IMR-90 (cell line): ENCODE results near the gene SLC5A1. TPM values are rescaled to one million over a fixed set of nuclear protein-coding genes. Genes with fewer than 3 reads are reported as not detected.

Source experiments
- ATAC-seq: fragments of 200-7000 bp; cut with Tn5 transposase; 2 replicates; pipeline ENCODE4 v1.9.1; 2020; ENCODE audit warnings: low read depth, mild to moderate bottlenecking, moderate library complexity
- BruUV-seq: library from RNA; stranded (reverse); fragments of 400-500 nt; replicated peaks from 2 replicates; lab custom pipeline; 2021; lab: Mats Ljungman, UMichigan
- CTCF ChIA-PET: fragments of 300-600 bp; formaldehyde crosslinking; extraction: SDS; loops from one replicate; lab custom pipeline; 2021; ENCODE audit warnings: antibody characterized with exemption; lab: Yijun Ruan, JAX
- POLR2A ChIA-PET: fragments of 300-600 bp; sonication (Branson Sonifier 250); formaldehyde crosslinking; loops from one replicate; lab custom pipeline; 2022; ENCODE audit warnings: antibody characterized with exemption; ENCODE audit not compliant: unreplicated experiment; lab: Charles Lee
- DNase-seq: peaks from one replicate; pipeline ENCODE4 v3.0.0; 2013
- H2AFZ ChIP-seq: replicated peaks from 2 replicates; pipeline ENCODE3; 2013; ENCODE audit warnings: low read length, mild to moderate bottlenecking; ENCODE audit not compliant: poor library complexity
- H2AK5ac ChIP-seq: 2 replicates; pipeline ENCODE4 v1.6.1; 2013; ENCODE audit warnings: low read depth, low read length, inconsistent platforms
- H2AK9ac ChIP-seq: replicated peaks from 2 replicates; pipeline ENCODE3; 2013; ENCODE audit warnings: mild to moderate bottlenecking, low read depth, low read length, moderate library complexity; ENCODE audit not compliant: poor library complexity
- H2BK120ac ChIP-seq: 2 replicates; pipeline ENCODE4 v1.6.1; 2013; ENCODE audit warnings: low read depth, low read length, inconsistent platforms
- H2BK15ac ChIP-seq: 3 replicates; pipeline ENCODE4 v1.6.1; 2013; ENCODE audit warnings: low read depth, low read length, inconsistent platforms
- H2BK20ac ChIP-seq: 2 replicates; pipeline ENCODE4 v1.6.1; 2013; ENCODE audit warnings: low read depth, mild to moderate bottlenecking, inconsistent platforms, low read length, moderate library complexity
- H2BK5ac ChIP-seq: 2 replicates; pipeline ENCODE4 v1.6.1; 2013; ENCODE audit warnings: mild to moderate bottlenecking, low read depth, low read length, inconsistent platforms; ENCODE audit not compliant: poor library complexity, severe bottlenecking
- H3K14ac ChIP-seq: replicated peaks from 2 replicates; pipeline ENCODE4 v1.6.1; 2013; ENCODE audit warnings: low read depth, low read length, inconsistent platforms
- H3K18ac ChIP-seq: 2 replicates; pipeline ENCODE4 v1.6.1; 2013; ENCODE audit warnings: low read depth, low read length, control low read depth
- H3K23ac ChIP-seq: 2 replicates; pipeline ENCODE4 v1.6.1; 2013; ENCODE audit warnings: low read depth, low read length, inconsistent platforms
- H3K27ac ChIP-seq: 2 replicates; pipeline ENCODE4 v1.5.1; 2013; ENCODE audit warnings: mild to moderate bottlenecking, control low read depth, low read length; ENCODE audit not compliant: insufficient read depth
- H3K27me3 ChIP-seq: 2 replicates; pipeline ENCODE4 v1.6.1; 2013; ENCODE audit warnings: low read length; ENCODE audit not compliant: control insufficient read depth, insufficient read depth
- H3K36me3 ChIP-seq: 2 replicates; pipeline ENCODE4 v1.6.1; 2013; ENCODE audit warnings: low read length, mixed read lengths; ENCODE audit not compliant: control insufficient read depth, insufficient read depth
- H3K4ac ChIP-seq: 2 replicates; pipeline ENCODE4 v1.6.1; 2013; ENCODE audit warnings: low read depth, low read length, inconsistent platforms
- H3K4me1 ChIP-seq: 2 replicates; pipeline ENCODE4 v1.6.1; 2013; ENCODE audit warnings: low read length, mixed read lengths; ENCODE audit not compliant: control insufficient read depth, insufficient read depth
- H3K4me2 ChIP-seq: 2 replicates; pipeline ENCODE4 v1.6.1; 2013; ENCODE audit warnings: low read depth, mild to moderate bottlenecking, control low read depth, low read length, moderate library complexity
- H3K4me3 ChIP-seq: 2 replicates; pipeline ENCODE4 v1.5.1; 2013; ENCODE audit warnings: low read depth, mild to moderate bottlenecking, control low read depth, low read length, moderate library complexity; ENCODE audit not compliant: insufficient read depth
- H3K56ac ChIP-seq: 2 replicates; pipeline ENCODE4 v1.6.1; 2013; ENCODE audit warnings: low read length, inconsistent platforms; ENCODE audit not compliant: insufficient read depth; ENCODE audit errors: extremely low read depth
- H3K79me1 ChIP-seq, 2 experiments: 2 replicates each; pipeline ENCODE4 v1.6.1; 2013; ENCODE audit warnings: low read length in 2 of 2, inconsistent platforms in 1 of 2, low read depth in 1 of 2
- H3K9ac ChIP-seq: 2 replicates; pipeline ENCODE4 v1.6.1; 2013; ENCODE audit warnings: low read depth, low read length, control low read depth
- H3K9me1 ChIP-seq: 2 replicates; pipeline ENCODE4 v1.6.1; 2013; ENCODE audit warnings: low read length, inconsistent platforms; ENCODE audit not compliant: insufficient read depth
- H3K9me3 ChIP-seq: 2 replicates; pipeline ENCODE4 v1.6.1; 2013; ENCODE audit warnings: low read length; ENCODE audit not compliant: control insufficient read depth, insufficient read depth
- H4K20me1 ChIP-seq: 2 replicates; pipeline ENCODE4 v1.6.1; 2013; ENCODE audit warnings: low read length, inconsistent platforms; ENCODE audit not compliant: insufficient read depth
- H4K5ac ChIP-seq: 2 replicates; pipeline ENCODE4 v1.6.1; 2013; ENCODE audit warnings: mild to moderate bottlenecking, low read depth, low read length, control low read depth
- H4K8ac ChIP-seq, 2 experiments: 2 replicates each; pipeline ENCODE4 v1.6.1; 2013; ENCODE audit warnings: low read depth in 2 of 2, low read length in 2 of 2, control low read depth in 1 of 2, inconsistent platforms in 1 of 2
- H4K91ac ChIP-seq: 2 replicates; pipeline ENCODE4 v1.6.1; 2013; ENCODE audit warnings: low read depth, low read length, inconsistent platforms; ENCODE audit not compliant: insufficient read depth
- BHLHE40 ChIP-seq: fragments of 150-350 bp; IDR thresholded peaks from 2 replicates; pipeline ENCODE4 v1.6.1; 2016; ENCODE audit warnings: mild to moderate bottlenecking, low read depth, low read length
- CEBPB ChIP-seq: IDR thresholded peaks from 2 replicates; pipeline ENCODE4 v1.6.1; 2012; ENCODE audit warnings: low read depth, low read length, improper control_type of control experiment
- CHD1 ChIP-seq: IDR thresholded peaks from 2 replicates; pipeline ENCODE4 v1.6.1; 2012; ENCODE audit warnings: low read depth, low read length, improper control_type of control experiment
- ELK1 ChIP-seq: fragments of 150-350 bp; IDR thresholded peaks from 2 replicates; pipeline ENCODE4 v1.6.1; 2016; ENCODE audit warnings: low read depth, mild to moderate bottlenecking, low read length, moderate library complexity, borderline replicate concordance
- FOS ChIP-seq: fragments of 150-350 bp; IDR thresholded peaks from 2 replicates; pipeline ENCODE4 v1.6.1; 2016; ENCODE audit warnings: low read depth, low read length
- RAD21 ChIP-seq: IDR thresholded peaks from 2 replicates; pipeline ENCODE4 v1.6.1; 2012; ENCODE audit warnings: low read length, improper control_type of control experiment
- RFX5 ChIP-seq: IDR thresholded peaks from 2 replicates; pipeline ENCODE4 v1.8.0; 2012; ENCODE audit warnings: low read depth, mild to moderate bottlenecking, low read length, moderate library complexity
- WGBS, 2 experiments: methylation state at CpG; one replicate each; pipeline versions ENCODE4 v1.1.5 to v1.1.7; 2013; ENCODE audit warnings: missing lambda C conversion rate in 2 of 2; ENCODE audit not compliant: insufficient read length in 1 of 2; ENCODE audit errors: extremely low coverage in 2 of 2; 5-methylcytosine and 5-hydroxymethylcytosine counted together
- dilution Hi-C: fragments of 300-500 bp; cut with HindIII; formaldehyde crosslinking; loops from one replicate; pipeline ENCODE4 v1.14.3; 2018; ENCODE audit warnings: low sequenced_read_pairs; ENCODE audit not compliant: unreplicated experiment
- in situ Hi-C: fragments of 300-500 bp; cut with MboI; formaldehyde crosslinking; loops from 3 replicates; pipeline ENCODE4 v1.14.3; 2019; ENCODE audit warnings: low sequenced_read_pairs, inconsistent platforms, mixed read lengths
- intact Hi-C: fragments of 100-400 bp; cut with micrococcal nuclease; formaldehyde crosslinking; loops from 2 replicates; pipeline ENCODE4 v1.10.0; 2022
- polyA plus RNA-seq, 3 experiments: library from polyadenylated mRNA; depleted of rRNA; stranded (reverse); fragments of >200 nt; gene quantifications; 2 replicates each; pipeline ENCODE4 v1.2.3, GENCODE V29; 2012; ENCODE audit warnings: low replicate concordance in 1 of 3
- total RNA-seq: library from RNA; depleted of rRNA; stranded (reverse); fragments of >200 nt; gene quantifications from 2 replicates; pipeline ENCODE4 v1.2.3, GENCODE V29; 2012
- TF ChIP-seq, protein P1 (sequence below): conservative IDR thresholded peaks from 2 replicates; pipeline ENCODE4 v1.5.1; 2012; ENCODE audit warnings: mild to moderate bottlenecking, low read depth, low read length, improper control_type of control experiment
- TF ChIP-seq, protein P2 (sequence below): fragments of 150-350 bp; IDR thresholded peaks from 2 replicates; pipeline ENCODE4 v1.6.1; 2017; ENCODE audit warnings: mild to moderate bottlenecking, antibody characterized with exemption, low read length, low read depth

The SLC5A1 gene
- total and polyA plus RNA-seq, 2 of the 4 experiments (the other 2 are of a cell fraction), result not detected

GRCh38 chr22:32044913-32045312, 1.9 kb downstream of the SLC5A1 start:
- no peak overlapping the region for H2AFZ ChIP-seq
- no CpG with 5 or more reads among the region's 3 CpGs for WGBS, 2 experiments
- H3K4ac ChIP-seq, result no peak overlapping the region
- H4K20me1 ChIP-seq, result no peaks in the 10 kb centered on the region
- no peak for DNase-seq
- H3K9me3 ChIP-seq, result no peaks in the 10 kb centered on the region
- peaks cover 20% of the 10 kb centered on the region for H3K27me3 ChIP-seq
- no peak overlapping the region for H3K56ac ChIP-seq
- in situ Hi-C loops (no loop called here), intact Hi-C loops (no loop called here), dilution Hi-C loops (no loop called here)
- no peak overlapping the region for H4K5ac ChIP-seq
- H2BK120ac ChIP-seq, result no peak overlapping the region
- H2AK5ac ChIP-seq, result no peak overlapping the region
- H2BK15ac ChIP-seq, result no peak overlapping the region
- no peak overlapping the region for H4K91ac ChIP-seq
- H3K4me2 ChIP-seq, result no peak overlapping the region
- no peak overlapping the region for H3K4me3 ChIP-seq
- no peaks in the 10 kb centered on the region for H3K79me1 ChIP-seq
- no TSS peak for BruUV-seq
- no peaks in the 10 kb centered on the region for H3K4me1 ChIP-seq
- H3K18ac ChIP-seq, result no peak overlapping the region
- POLR2A ChIA-PET, result no interaction called here
- TF ChIP-seq, protein P1, sequence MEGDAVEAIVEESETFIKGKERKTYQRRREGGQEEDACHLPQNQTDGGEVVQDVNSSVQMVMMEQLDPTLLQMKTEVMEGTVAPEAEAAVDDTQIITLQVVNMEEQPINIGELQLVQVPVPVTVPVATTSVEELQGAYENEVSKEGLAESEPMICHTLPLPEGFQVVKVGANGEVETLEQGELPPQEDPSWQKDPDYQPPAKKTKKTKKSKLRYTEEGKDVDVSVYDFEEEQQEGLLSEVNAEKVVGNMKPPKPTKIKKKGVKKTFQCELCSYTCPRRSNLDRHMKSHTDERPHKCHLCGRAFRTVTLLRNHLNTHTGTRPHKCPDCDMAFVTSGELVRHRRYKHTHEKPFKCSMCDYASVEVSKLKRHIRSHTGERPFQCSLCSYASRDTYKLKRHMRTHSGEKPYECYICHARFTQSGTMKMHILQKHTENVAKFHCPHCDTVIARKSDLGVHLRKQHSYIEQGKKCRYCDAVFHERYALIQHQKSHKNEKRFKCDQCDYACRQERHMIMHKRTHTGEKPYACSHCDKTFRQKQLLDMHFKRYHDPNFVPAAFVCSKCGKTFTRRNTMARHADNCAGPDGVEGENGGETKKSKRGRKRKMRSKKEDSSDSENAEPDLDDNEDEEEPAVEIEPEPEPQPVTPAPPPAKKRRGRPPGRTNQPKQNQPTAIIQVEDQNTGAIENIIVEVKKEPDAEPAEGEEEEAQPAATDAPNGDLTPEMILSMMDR, result no peak
- TF ChIP-seq BHLHE40 (no peak), RFX5 (no peak), CHD1 (no peak), RAD21 (no peak), CEBPB (no peak), FOS (no peak), ELK1 (no peak)
- TF ChIP-seq, protein P2, sequence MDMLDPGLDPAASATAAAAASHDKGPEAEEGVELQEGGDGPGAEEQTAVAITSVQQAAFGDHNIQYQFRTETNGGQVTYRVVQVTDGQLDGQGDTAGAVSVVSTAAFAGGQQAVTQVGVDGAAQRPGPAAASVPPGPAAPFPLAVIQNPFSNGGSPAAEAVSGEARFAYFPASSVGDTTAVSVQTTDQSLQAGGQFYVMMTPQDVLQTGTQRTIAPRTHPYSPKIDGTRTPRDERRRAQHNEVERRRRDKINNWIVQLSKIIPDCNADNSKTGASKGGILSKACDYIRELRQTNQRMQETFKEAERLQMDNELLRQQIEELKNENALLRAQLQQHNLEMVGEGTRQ, result no peak
- no peak for ATAC-seq
- H2AK9ac ChIP-seq, result no peak overlapping the region
- H2BK5ac ChIP-seq, result no peak overlapping the region
- no peak overlapping the region for H3K9ac ChIP-seq
- H4K8ac ChIP-seq, result no peak overlapping the region
- H3K9me1 ChIP-seq, result no peaks in the 10 kb centered on the region
- H3K14ac ChIP-seq, result no peak overlapping the region
- no peak overlapping the region for H3K27ac ChIP-seq
- CTCF ChIA-PET, result interaction anchor here (0.7 kb wide), 1 partner anchor 37 kb away, joined by 3 read pairs; no protein-coding TSS in a partner anchor
- no peak overlapping the region for H2BK20ac ChIP-seq
- H3K36me3 ChIP-seq, result no peaks in the 10 kb centered on the region
- H3K23ac ChIP-seq, result no peak overlapping the region
